ENCODE measurements around the gene OGDH.

DNA sequence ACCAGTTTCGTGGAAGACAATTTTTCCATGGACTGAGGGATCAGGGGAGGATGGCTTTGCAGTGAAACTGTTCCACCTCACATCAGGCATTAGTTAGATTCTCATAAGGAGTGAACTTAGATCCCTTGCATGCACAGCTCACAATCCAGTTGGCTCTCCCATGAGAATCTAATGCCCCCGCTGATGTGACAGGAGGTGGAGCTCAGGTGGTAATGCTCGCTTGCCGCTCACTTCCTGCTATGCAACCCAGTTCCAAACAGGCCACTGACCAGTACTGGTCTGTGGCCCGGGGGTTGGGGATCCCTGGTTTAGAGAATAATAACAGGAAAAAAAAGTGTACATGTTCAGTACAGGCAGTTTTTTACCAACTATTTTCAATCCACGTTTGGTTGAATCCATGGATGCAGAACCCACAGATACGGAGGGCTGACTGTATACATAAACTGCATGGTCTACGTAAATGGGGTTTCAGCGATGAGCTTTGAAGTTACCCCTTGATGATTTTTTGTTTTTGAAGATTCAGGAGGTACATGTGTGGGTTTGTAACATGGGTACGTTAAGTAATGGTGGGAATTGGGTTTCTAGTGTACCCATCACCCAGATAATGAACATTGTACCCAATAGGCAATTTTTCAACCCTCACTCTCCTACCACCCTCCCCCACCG is 24.5 kb downstream of the OGDH start:
- TF ChIP-seq, protein P1, sequence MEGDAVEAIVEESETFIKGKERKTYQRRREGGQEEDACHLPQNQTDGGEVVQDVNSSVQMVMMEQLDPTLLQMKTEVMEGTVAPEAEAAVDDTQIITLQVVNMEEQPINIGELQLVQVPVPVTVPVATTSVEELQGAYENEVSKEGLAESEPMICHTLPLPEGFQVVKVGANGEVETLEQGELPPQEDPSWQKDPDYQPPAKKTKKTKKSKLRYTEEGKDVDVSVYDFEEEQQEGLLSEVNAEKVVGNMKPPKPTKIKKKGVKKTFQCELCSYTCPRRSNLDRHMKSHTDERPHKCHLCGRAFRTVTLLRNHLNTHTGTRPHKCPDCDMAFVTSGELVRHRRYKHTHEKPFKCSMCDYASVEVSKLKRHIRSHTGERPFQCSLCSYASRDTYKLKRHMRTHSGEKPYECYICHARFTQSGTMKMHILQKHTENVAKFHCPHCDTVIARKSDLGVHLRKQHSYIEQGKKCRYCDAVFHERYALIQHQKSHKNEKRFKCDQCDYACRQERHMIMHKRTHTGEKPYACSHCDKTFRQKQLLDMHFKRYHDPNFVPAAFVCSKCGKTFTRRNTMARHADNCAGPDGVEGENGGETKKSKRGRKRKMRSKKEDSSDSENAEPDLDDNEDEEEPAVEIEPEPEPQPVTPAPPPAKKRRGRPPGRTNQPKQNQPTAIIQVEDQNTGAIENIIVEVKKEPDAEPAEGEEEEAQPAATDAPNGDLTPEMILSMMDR (conservative IDR thresholded peaks at IDR 0.05) = no peak
- TF ChIP-seq ZFX (IDR thresholded peaks at IDR 0.05) = no peak
